H1 (cell line): Measurements from ENCODE around the gene OPCML. TPM values are rescaled to one million over a fixed set of nuclear protein-coding genes. Genes with fewer than 3 reads are reported as not detected.

Source experiments
- CTCF ChIA-PET: fragments of 300-600 bp; sonication (Branson Sonifier 250); formaldehyde crosslinking; loops from one replicate; lab custom pipeline; 2021; ENCODE audit not compliant: partially characterized antibody; lab: Charles Lee
- POLR2A ChIA-PET: fragments of 300-600 bp; sonication (Branson Sonifier 250); formaldehyde crosslinking; loops from one replicate; lab custom pipeline; 2021; ENCODE audit warnings: inconsistent platforms; ENCODE audit not compliant: partially characterized antibody; lab: Charles Lee
- DNase-seq, 2 experiments: peaks; one replicate each; pipeline versions ENCODE4 v3.0.0 to v3.0.0-alpha.2; 2010 to 2022; ENCODE audit warnings: low spot score in 2 of 2, low read depth in 1 of 2, mixed read lengths in 1 of 2
- FAIRE-seq: peaks from 2 replicates; lab custom pipeline; 2011; peaks lifted over from hg19 to GRCh38; lab: Jason Lieb, UNC
- H2AFZ ChIP-seq: 2 replicates; pipeline ENCODE4 v1.8.1; 2012; ENCODE audit warnings: low read length, inconsistent platforms
- H2AK5ac ChIP-seq: 2 replicates; pipeline ENCODE4 v1.6.1; 2013; ENCODE audit warnings: low read depth, low read length
- H2BK120ac ChIP-seq: replicated peaks from 2 replicates; pipeline ENCODE3; 2013; ENCODE audit warnings: low read depth, low read length, inconsistent platforms
- H2BK12ac ChIP-seq: 2 replicates; pipeline ENCODE4 v1.6.1; 2013; ENCODE audit warnings: low read depth, low read length
- H2BK15ac ChIP-seq: 2 replicates; pipeline ENCODE4 v1.6.1; 2013; ENCODE audit warnings: low read length
- H2BK20ac ChIP-seq: 2 replicates; pipeline ENCODE4 v1.6.1; 2013; ENCODE audit warnings: low read length
- H2BK5ac ChIP-seq: 2 replicates; pipeline ENCODE4 v1.6.1; 2013; ENCODE audit warnings: low read depth, low read length
- H3K14ac ChIP-seq: 2 replicates; pipeline ENCODE4 v1.6.1; 2013; ENCODE audit warnings: inconsistent platforms; ENCODE audit not compliant: insufficient read length
- H3K18ac ChIP-seq: 2 replicates; pipeline ENCODE4 v1.6.1; 2013; ENCODE audit warnings: low read length; ENCODE audit errors: extremely low read depth
- H3K23ac ChIP-seq: 2 replicates; pipeline ENCODE4 v1.6.1; 2013; ENCODE audit warnings: inconsistent platforms; ENCODE audit not compliant: insufficient read length
- H3K23me2 ChIP-seq: 2 replicates; pipeline ENCODE4 v1.6.1; 2013; ENCODE audit warnings: low read depth, low read length
- H3K27ac ChIP-seq: 2 replicates; pipeline ENCODE4 v1.6.1; 2011; ENCODE audit warnings: low read depth, low read length, inconsistent platforms
- H3K27me3 ChIP-seq, 4 experiments: replicated peaks in 1 of 4; 1 replicate in 1 of 4; 2 replicates in 3 of 4; pipeline versions ENCODE4 v1.6.1 to v1.8.1; 2011 to 2013; ENCODE audit warnings: low read length in 3 of 4, mild to moderate bottlenecking in 3 of 4, inconsistent platforms in 2 of 4, mixed read lengths in 2 of 4, moderate library complexity in 1 of 4; ENCODE audit not compliant: control insufficient read depth in 3 of 4, insufficient read depth in 3 of 4; ENCODE audit errors: extremely low read depth in 1 of 4
- H3K36me3 ChIP-seq, 4 experiments: 2 replicates each; pipeline versions ENCODE4 v1.6.1 to v1.8.1; 2011 to 2013; ENCODE audit warnings: mild to moderate bottlenecking in 4 of 4, low read length in 3 of 4, moderate library complexity in 2 of 4, control low read depth in 1 of 4, inconsistent platforms in 1 of 4; ENCODE audit not compliant: insufficient read depth in 4 of 4, control insufficient read depth in 2 of 4
- H3K4ac ChIP-seq: replicated peaks from 2 replicates; pipeline ENCODE3; 2013; ENCODE audit warnings: low read length, low read depth, mixed read lengths, inconsistent platforms; ENCODE audit not compliant: insufficient read length
- H3K4me1 ChIP-seq, 4 experiments: replicated peaks in 1 of 4; 1 replicate in 1 of 4; 2 replicates in 3 of 4; pipeline versions ENCODE4 v1.6.1 to v1.8.1; 2011 to 2013; ENCODE audit warnings: low read length in 3 of 4, inconsistent platforms in 2 of 4, mixed read lengths in 1 of 4; ENCODE audit not compliant: insufficient read depth in 4 of 4, control insufficient read depth in 3 of 4
- H3K4me2 ChIP-seq, 2 experiments: 2 replicates each; pipeline versions ENCODE4 v1.6.1 to v1.8.1; 2011 to 2013; ENCODE audit warnings: low read depth in 2 of 2, low read length in 2 of 2, control low read depth in 1 of 2, inconsistent platforms in 1 of 2, mild to moderate bottlenecking in 1 of 2; ENCODE audit not compliant: insufficient read depth in 1 of 2
- H3K4me3 ChIP-seq, 4 experiments: fragments of 200-600, 300-600 bp in 1 of 4; sonication (generic), shearing (Covaris generic), sonication (Bioruptor Twin) in 1 of 4; 2 replicates each; pipeline versions ENCODE4 v1.5.1 to v1.8.1; 2011 to 2016; ENCODE audit warnings: low read length in 4 of 4, low read depth in 3 of 4, control low read depth in 2 of 4, inconsistent platforms in 2 of 4, mild to moderate bottlenecking in 2 of 4, mixed read lengths in 1 of 4, moderate library complexity in 1 of 4; ENCODE audit not compliant: insufficient read depth in 2 of 4; ENCODE audit errors: extremely low read depth in 1 of 4
- H3K56ac ChIP-seq: replicated peaks from 2 replicates; pipeline ENCODE3; 2013; ENCODE audit warnings: low read depth, mild to moderate bottlenecking, mixed read lengths, low read length, inconsistent platforms; ENCODE audit not compliant: insufficient read length
- H3K79me1 ChIP-seq: 2 replicates; pipeline ENCODE4 v1.6.1; 2013; ENCODE audit warnings: low read depth, low read length, control low read depth
- H3K79me2 ChIP-seq, 2 experiments: 2 replicates each; pipeline versions ENCODE4 v1.6.1 to v1.8.1; 2012 to 2013; ENCODE audit warnings: low read length in 2 of 2, mild to moderate bottlenecking in 2 of 2, inconsistent platforms in 1 of 2; ENCODE audit not compliant: insufficient read depth in 2 of 2, control insufficient read depth in 1 of 2
- H3K9ac ChIP-seq, 4 experiments: replicated peaks in 1 of 4; 1 replicate in 1 of 4; 2 replicates in 3 of 4; pipeline versions ENCODE4 v1.6.1 to v1.8.1; 2011 to 2013; ENCODE audit warnings: low read depth in 3 of 4, low read length in 3 of 4, control low read depth in 2 of 4, mild to moderate bottlenecking in 2 of 4, moderate library complexity in 2 of 4, inconsistent platforms in 1 of 4; ENCODE audit errors: extremely low read depth in 1 of 4
- H3K9me3 ChIP-seq, 2 experiments: 2 replicates each; pipeline versions ENCODE4 v1.6.1 to v1.8.1; 2012 to 2013; ENCODE audit warnings: mild to moderate bottlenecking in 2 of 2, moderate library complexity in 2 of 2, control low read depth in 1 of 2, inconsistent platforms in 1 of 2, low read depth in 1 of 2, low read length in 1 of 2, mixed read lengths in 1 of 2; ENCODE audit not compliant: insufficient read depth in 2 of 2
- H4K20me1 ChIP-seq, 2 experiments: replicated peaks in 1 of 2; 2 replicates each; pipeline versions ENCODE3 to v1.8.1; 2011 to 2013; ENCODE audit warnings: inconsistent platforms in 2 of 2, low read length in 2 of 2, mild to moderate bottlenecking in 1 of 2; ENCODE audit not compliant: insufficient read depth in 2 of 2, control insufficient read depth in 1 of 2
- H4K5ac ChIP-seq: 2 replicates; pipeline ENCODE4 v1.6.1; 2013; ENCODE audit warnings: low read length, low read depth, mixed read lengths, inconsistent platforms; ENCODE audit not compliant: insufficient read length
- H4K8ac ChIP-seq: 2 replicates; pipeline ENCODE4 v1.8.0; 2013; ENCODE audit warnings: mild to moderate bottlenecking, moderate library complexity, low read length, inconsistent platforms; ENCODE audit not compliant: insufficient read depth; ENCODE audit errors: extremely low read depth
- H4K91ac ChIP-seq: replicated peaks from 2 replicates; pipeline ENCODE3; 2013; ENCODE audit warnings: low read length, mixed read lengths, inconsistent platforms; ENCODE audit not compliant: insufficient read length
- CBX5 ChIP-seq: fragments of 300-800, 300-1000 bp; sonication (generic); IDR thresholded peaks from 2 replicates; pipeline ENCODE4 v1.7.1; 2016; ENCODE audit warnings: antibody characterized with exemption, low read length, low read depth
- CBX8 ChIP-seq: fragments of 300-800, 300-1000 bp; sonication (generic); IDR thresholded peaks from 2 replicates; pipeline ENCODE4 v1.7.1; 2016; ENCODE audit warnings: low read depth, low read length, borderline replicate concordance
- E2F6 ChIP-seq: IDR thresholded peaks from 2 replicates; pipeline ENCODE4 v1.6.1; 2012; ENCODE audit warnings: inconsistent platforms
- EZH2 ChIP-seq: fragments of 200-600 bp; sonication (generic); IDR thresholded peaks from 2 replicates; pipeline ENCODE4 v1.7.1; 2012; ENCODE audit warnings: low read depth, mild to moderate bottlenecking, moderate library complexity, low read length, inconsistent platforms; ENCODE audit not compliant: severe bottlenecking
- JUN ChIP-seq: IDR thresholded peaks from 2 replicates; pipeline ENCODE4 v1.6.1; 2011; ENCODE audit warnings: low read depth, mild to moderate bottlenecking, improper control_type of control experiment, low read length
- JUND ChIP-seq: IDR thresholded peaks from 2 replicates; pipeline ENCODE4 v1.6.1; 2011; ENCODE audit warnings: mild to moderate bottlenecking, improper control_type of control experiment, low read length
- KDM4A ChIP-seq: IDR thresholded peaks from one replicate; pipeline ENCODE4 v1.7.1; 2012; ENCODE audit warnings: low read depth, mild to moderate bottlenecking, moderate library complexity, low read length, inconsistent platforms; ENCODE audit not compliant: severe bottlenecking
- RAD21 ChIP-seq, 2 experiments: IDR thresholded peaks in 1 of 2; conservative IDR thresholded peaks in 1 of 2; 2 replicates each; pipeline ENCODE4 v1.6.1; 2011; ENCODE audit warnings: low read depth in 2 of 2, low read length in 2 of 2, improper control_type of control experiment in 1 of 2, inconsistent platforms in 1 of 2, mild to moderate bottlenecking in 1 of 2, moderate library complexity in 1 of 2
- RFX5 ChIP-seq: IDR thresholded peaks from 2 replicates; pipeline ENCODE4 v1.6.1; 2011; ENCODE audit warnings: low read depth, low read length, improper control_type of control experiment, borderline replicate concordance
- RNF2 ChIP-seq: fragments of 200-900, 300-1000 bp; sonication (generic); IDR thresholded peaks from 2 replicates; pipeline ENCODE4 v1.7.1; 2016; ENCODE audit warnings: borderline replicate concordance, low read depth, mild to moderate bottlenecking, antibody characterized with exemption, low read length; ENCODE audit not compliant: poor library complexity, severe bottlenecking; ENCODE audit errors: missing control alignments
- USF2 ChIP-seq: IDR thresholded peaks from 2 replicates; pipeline ENCODE4 v1.6.1; 2011; ENCODE audit warnings: low read length, improper control_type of control experiment
- WGBS, 2 experiments: shearing (Covaris generic) in 1 of 2; methylation state at CpG; one replicate each; pipeline versions ENCODE4 v1.1.6 to v1.1.7; 2013 to 2015; ENCODE audit warnings: low lambda C conversion rate in 2 of 2, mixed read lengths in 2 of 2, inconsistent platforms in 1 of 2, low coverage in 1 of 2, missing lambda C conversion rate in 1 of 2; ENCODE audit not compliant: insufficient replicate concordance in 2 of 2, insufficient coverage in 1 of 2, insufficient read length in 1 of 2; ENCODE audit errors: extremely low coverage in 1 of 2, missing lambda C conversion rate in 1 of 2; 5-methylcytosine and 5-hydroxymethylcytosine counted together
- polyA plus RNA-seq, 7 experiments: library from polyadenylated mRNA; depleted of rRNA in 3 of 7; stranded (reverse) in 5 of 7; unstranded in 2 of 7; fragments of >200 nt in 5 of 7; fragments of 200-250 nt in 2 of 7; gene quantifications; 1 replicate in 5 of 7; 2 replicates in 1 of 7; 4 replicates in 1 of 7; pipeline versions ENCODE4 v1.2.1 to v1.2.3, GENCODE V29; 2011 to 2013; ENCODE audit warnings: missing spikeins in 2 of 7, mixed read lengths in 2 of 7
- total RNA-seq: library from RNA; stranded (reverse); fragmentation: NEBNext Ultra II Directional; extraction: Animal tissue kit (Norgen Biotek cat#: 25700); gene quantifications from 2 replicates; pipeline ENCODE4 v1.2.1, GENCODE V29; 2021

The OPCML gene
- total and polyA plus RNA-seq, 2 of the 8 experiments (the other 6 are each of a cell fraction or from before 2014, with no cell fraction given): 2.3 to 3.1 TPM

GRCh38 chr11:132674151-132674550, 858.1 kb downstream of the OPCML start:
- no peak overlapping the region for H3K27ac ChIP-seq
- WGBS, 2 experiments: 73% methylated on average over 4 of the region's 4 CpGs; no CpG with 5 or more reads in 1 of the 2 experiments
- no peak overlapping the region for H2BK12ac ChIP-seq
- TF ChIP-seq RNF2 (no peak), E2F6 (no peak), JUND (no peak), CBX5 (no peak), RAD21 (IDR thresholded peaks at IDR 0.05 in 1 of 2, conservative IDR thresholded peaks at IDR 0.05 in 1 of 2; ENCODE audit: low read depth in 2 of 2, low read length in 2 of 2) (no peak), JUN (no peak), RFX5 (no peak), EZH2 (no peak), USF2 (no peak), CBX8 (no peak), KDM4A (no peak)

More at GRCh38 chr11:132674151-132674550, 858.1 kb downstream of the OPCML start:
- Histone ChIP-seq H3K4me2 (no peak overlapping the region), H3K56ac (no peak overlapping the region), H3K4me3 (no peak overlapping the region; a peak in 1 of 8 replicates), H3K4me1 (no peaks in the 10 kb centered on the region), H2BK5ac (no peak overlapping the region), H4K5ac (no peak overlapping the region), H2BK15ac (no peak overlapping the region), H3K23ac (no peak overlapping the region), H4K91ac (no peak overlapping the region), H3K14ac (no peak overlapping the region), H3K4ac (no peak overlapping the region), H3K36me3 (no peaks in the 10 kb centered on the region; a peak in 1 of 8 replicates), H3K23me2 (no peaks in the 10 kb centered on the region), H3K18ac (no peak overlapping the region), H2BK120ac (no peak overlapping the region), H3K79me1 (no peaks in the 10 kb centered on the region), H2AFZ (no peak overlapping the region), H3K9ac (no peak overlapping the region), H2AK5ac (no peak overlapping the region), H3K9me3 (peaks cover 3 to 8% of the 10 kb centered on the region in 2 experiments; a peak in 2 of 4 replicates), H4K20me1 (no peaks in the 10 kb centered on the region), H3K79me2 (no peaks in the 10 kb centered on the region), H3K27me3 (no peaks in the 10 kb centered on the region), H2BK20ac (no peak overlapping the region), H4K8ac (no peak overlapping the region)
- DNase-seq: no peak
- POLR2A ChIA-PET: no interaction called here
- no peak for FAIRE-seq
- CTCF ChIA-PET: interaction anchor here (0.6 to 1.0 kb wide), 4 partner anchors 16 to 1062 kb away, joined by 3 to 7 read pairs (median 3); no protein-coding TSS in a partner anchor
